Measurements from ENCODE around the gene EFNA5.
"Not testable (repeated sequence)": the region's sequence is repeated elsewhere in the genome, so short reads cannot be mapped to it uniquely, and the experiment has no call there.

Gene EFNA5

GRCh38 chr5:107457881-107458280 lies 212.9 kb downstream of the EFNA5 start:
- DNase-seq (ENCODE audit: low read depth) = no peak

- DNase-seq (ENCODE audit: low read depth) = no peak
Measured at GRCh38 chr5:107457138-107457537, 213.6 kb downstream of the EFNA5 start.

GRCh38 chr5:107456281-107456715 lies 214.4 kb downstream of the EFNA5 start:
- no peak for DNase-seq (ENCODE audit: low read depth)

- no peak for DNase-seq (ENCODE audit: low read depth)
Measured at GRCh38 chr5:107455111-107455544, 215.6 kb downstream of the EFNA5 start.

- not testable (repeated sequence) for DNase-seq (ENCODE audit: low read depth)
Measured at GRCh38 chr5:107451827-107452226, 218.9 kb downstream of the EFNA5 start.

- no peak for DNase-seq (ENCODE audit: low read depth)
Measured at GRCh38 chr5:107451028-107451427, 219.7 kb downstream of the EFNA5 start.

- DNase-seq (ENCODE audit: low read depth) = no peak
Measured at GRCh38 chr5:107450531-107450930, 220.2 kb downstream of the EFNA5 start.

- DNase-seq (ENCODE audit: low read depth) = no peak
Measured at GRCh38 chr5:107449369-107449768, 221.4 kb downstream of the EFNA5 start.

- no peak for DNase-seq (ENCODE audit: low read depth)
Measured at GRCh38 chr5:107447587-107447986, 223.2 kb downstream of the EFNA5 start.

- no peak for DNase-seq (ENCODE audit: low read depth)
Measured at GRCh38 chr5:107446972-107447371, 223.8 kb downstream of the EFNA5 start.

- no peak for DNase-seq (ENCODE audit: low read depth)
Measured at GRCh38 chr5:107444300-107444699, 226.4 kb downstream of the EFNA5 start.

- DNase-seq (ENCODE audit: low read depth) = no peak
Measured at GRCh38 chr5:107443897-107444296, 226.8 kb downstream of the EFNA5 start.

GRCh38 chr5:107442452-107442851 lies 228.3 kb downstream of the EFNA5 start:
- DNase-seq (ENCODE audit: low read depth) = no peak

- no peak for DNase-seq (ENCODE audit: low read depth)
Measured at GRCh38 chr5:107439832-107440231, 230.9 kb downstream of the EFNA5 start.

GRCh38 chr5:107437986-107438510 lies 232.7 kb downstream of the EFNA5 start:
- no peak for DNase-seq (ENCODE audit: low read depth)

- DNase-seq (ENCODE audit: low read depth) = no peak
Measured at GRCh38 chr5:107437154-107437553, 233.6 kb downstream of the EFNA5 start.

GRCh38 chr5:107436201-107436600 lies 234.5 kb downstream of the EFNA5 start:
- DNase-seq (ENCODE audit: low read depth) = no peak

GRCh38 chr5:107435061-107435460 lies 235.7 kb downstream of the EFNA5 start:
- no peak for DNase-seq (ENCODE audit: low read depth)

GRCh38 chr5:107433646-107434045 lies 237.1 kb downstream of the EFNA5 start:
- not testable (repeated sequence) for DNase-seq (ENCODE audit: low read depth)

- no peak for DNase-seq (ENCODE audit: low read depth)
Measured at GRCh38 chr5:107431998-107432397, 238.7 kb downstream of the EFNA5 start.

- no peak for DNase-seq (ENCODE audit: low read depth)
Measured at GRCh38 chr5:107431536-107431935, 239.2 kb downstream of the EFNA5 start.

GRCh38 chr5:107430071-107430625 lies 240.6 kb downstream of the EFNA5 start:
- no peak for DNase-seq (ENCODE audit: low read depth)

GRCh38 chr5:107428303-107428813 lies 242.4 kb downstream of the EFNA5 start:
- no peak for DNase-seq (ENCODE audit: low read depth)

GRCh38 chr5:107426872-107427271 lies 243.9 kb downstream of the EFNA5 start:
- DNase-seq (ENCODE audit: low read depth) = no peak
